Aorta (tissue), 5 donors: Measurements from ENCODE around the gene N4BP2L2. TPM values are rescaled to one million over a fixed set of nuclear protein-coding genes. Genes with fewer than 3 reads are reported as not detected.

Experiments used
- ATAC-seq: fragments of 200-7000 bp; cut with Tn5 transposase; one replicate; pipeline ENCODE4 v1.9.1; 2022; ENCODE audit warnings: moderate library complexity; ENCODE audit not compliant: low FRiP score
- DNase-seq, 2 donors: peaks; one replicate each; pipeline ENCODE4 v3.0.0-alpha.2; 2020
- H3K27ac ChIP-seq, 2 donors: one replicate each; pipeline ENCODE4 v1.5.1; 2013; ENCODE audit warnings: low read length in 2 of 2, mild to moderate bottlenecking in 2 of 2, moderate library complexity in 2 of 2, control low read depth in 1 of 2, inconsistent platforms in 1 of 2, low read depth in 1 of 2
- H3K27me3 ChIP-seq, 2 donors: one replicate each; pipeline ENCODE4 v1.6.1; 2013; ENCODE audit warnings: control low read depth in 1 of 2, low read length in 1 of 2, mild to moderate bottlenecking in 1 of 2, moderate library complexity in 1 of 2; ENCODE audit not compliant: insufficient read depth in 2 of 2, control insufficient read depth in 1 of 2
- H3K36me3 ChIP-seq, 2 donors: one replicate each; pipeline ENCODE4 v1.6.1; 2013; ENCODE audit warnings: control low read depth in 1 of 2, low read length in 1 of 2, mild to moderate bottlenecking in 1 of 2; ENCODE audit not compliant: insufficient read depth in 2 of 2, control insufficient read depth in 1 of 2
- H3K4me1 ChIP-seq, 2 donors: one replicate each; pipeline ENCODE4 v1.6.1; 2013; ENCODE audit warnings: low read length in 2 of 2, control low read depth in 1 of 2, mild to moderate bottlenecking in 1 of 2, moderate library complexity in 1 of 2; ENCODE audit not compliant: insufficient read depth in 2 of 2, control insufficient read depth in 1 of 2
- H3K4me3 ChIP-seq, 2 donors: one replicate each; pipeline ENCODE4 v1.5.1; 2013; ENCODE audit warnings: low read length in 2 of 2, control low read depth in 1 of 2, mild to moderate bottlenecking in 1 of 2
- H3K9me3 ChIP-seq: one replicate; pipeline ENCODE4 v1.6.1; 2013; ENCODE audit warnings: mild to moderate bottlenecking, low read length; ENCODE audit not compliant: control insufficient read depth
- WGBS, 2 donors: extraction: QIAGEN DNeasy Blood & Tissue Kit; methylation state at CpG; one replicate each; pipeline ENCODE4 v1.1.7; 2013; 5-methylcytosine and 5-hydroxymethylcytosine counted together
- intact Hi-C, 2 donors: fragments of 100-400 bp; cut with DNase I; formaldehyde crosslinking; loops; one replicate each; pipeline versions ENCODE4 v1.14.2 to v1.15.0; 2022
- polyA plus RNA-seq, 2 donors: library from polyadenylated mRNA; stranded (reverse); fragments of 200-250 nt; gene quantifications; one replicate each; pipeline ENCODE4 v1.2.3, GENCODE V29; 2013
- total RNA-seq, 2 donors: library from RNA; stranded (reverse); fragmentation: NEBNext Ultra II Directional; extraction: Animal tissue kit (Norgen Biotek cat#: 25700); gene quantifications; one replicate each; pipeline ENCODE4 v1.2.1, GENCODE V29; 2021
- donor health status: healthy with polysubstance abuse.
- donor health status: Bipolar disorder and iron deficiency.
- donor health status: DM: no; HTN: no; CAD: no.
- donor health status: DM: no; HTN: no; CAD: no.
- donor health status: DM: yes; HTN: yes; CAD: no.

The N4BP2L2 gene
- total and polyA plus RNA-seq, 4 donors = 45.5 to 239 (median 153) TPM

GRCh38 chr13:32515246-32515645, 23.3 kb downstream of the N4BP2L2 start:
- Histone ChIP-seq H3K27ac (no peak overlapping the region), H3K36me3 (no peaks in the 10 kb centered on the region), H3K4me1 (no peaks in the 10 kb centered on the region), H3K27me3 (no peaks in the 10 kb centered on the region), H3K4me3 (no peak overlapping the region), H3K9me3 (no peaks in the 10 kb centered on the region)
- 84 to 85% methylated on average over 3 of the region's 3 CpGs for WGBS, 2 donors
- intact Hi-C loops = no loop called here
- DNase-seq (no peak), ATAC-seq (no peak)

- ATAC-seq = no peak
- H3K4me1 ChIP-seq = no peaks in the 10 kb centered on the region
- 90 to 92% methylated on average over 4 of the region's 4 CpGs for WGBS, 2 donors
- no peaks in the 10 kb centered on the region for H3K9me3 ChIP-seq
- H3K36me3 ChIP-seq = no peaks in the 10 kb centered on the region
- no peak for DNase-seq
- H3K27me3 ChIP-seq = no peaks in the 10 kb centered on the region
- H3K27ac ChIP-seq = no peak overlapping the region
- no peak overlapping the region for H3K4me3 ChIP-seq
- intact Hi-C loops = no loop called here
These were observed 27.1 kb downstream of the N4BP2L2 start for GRCh38 chr13:32511482-32511881.

- WGBS, 2 donors = 81 to 83% methylated on average over 2 of the region's 2 CpGs
- Histone ChIP-seq H3K4me1 (no peaks in the 10 kb centered on the region), H3K9me3 (no peaks in the 10 kb centered on the region), H3K27me3 (no peaks in the 10 kb centered on the region), H3K36me3 (no peaks in the 10 kb centered on the region), H3K27ac (no peak overlapping the region), H3K4me3 (no peak overlapping the region)
- DNase-seq (no peak), ATAC-seq (no peak)
- intact Hi-C loops = no loop called here
These were observed 33.7 kb downstream of the N4BP2L2 start for GRCh38 chr13:32504876-32505275.

- Histone ChIP-seq H3K27ac (no peak overlapping the region), H3K9me3 (no peaks in the 10 kb centered on the region), H3K4me3 (no peak overlapping the region), H3K36me3 (no peaks in the 10 kb centered on the region), H3K4me1 (no peaks in the 10 kb centered on the region), H3K27me3 (no peaks in the 10 kb centered on the region)
- ATAC-seq (no peak), DNase-seq (no peak)
- WGBS, 2 donors = 48 to 64% methylated on average over 1 of the region's 1 CpG
- intact Hi-C loops = no loop called here
These were observed 34.3 kb downstream of the N4BP2L2 start for GRCh38 chr13:32504263-32504662.

GRCh38 chr13:32503727-32504126, 34.9 kb downstream of the N4BP2L2 start:
- no peak for ATAC-seq
- WGBS, 2 donors = 95% methylated on average over 5 of the region's 5 CpGs
- Histone ChIP-seq H3K27me3 (no peaks in the 10 kb centered on the region), H3K4me3 (no peak overlapping the region), H3K27ac (no peak overlapping the region), H3K9me3 (no peaks in the 10 kb centered on the region), H3K36me3 (no peaks in the 10 kb centered on the region), H3K4me1 (no peaks in the 10 kb centered on the region)
- no peak for DNase-seq
- intact Hi-C loops = no loop called here

- DNase-seq (no peak), ATAC-seq (no peak)
- Histone ChIP-seq H3K36me3 (no peaks in the 10 kb centered on the region), H3K4me1 (peaks cover 0 to 5% of the 10 kb centered on the region in 2 donors), H3K27ac (no peak overlapping the region), H3K9me3 (no peaks in the 10 kb centered on the region), H3K27me3 (no peaks in the 10 kb centered on the region), H3K4me3 (no peak overlapping the region)
- intact Hi-C loops = no loop called here
- 91 to 92% methylated on average over 6 of the region's 6 CpGs for WGBS, 2 donors
These were observed 37.5 kb downstream of the N4BP2L2 start for GRCh38 chr13:32501064-32501463.

GRCh38 chr13:32499538-32500210, 38.9 kb downstream of the N4BP2L2 start:
- H3K9me3 ChIP-seq = no peaks in the 10 kb centered on the region
- DNase-seq (no peak), ATAC-seq (no peak)
- 96 to 98% methylated on average over 2 of the region's 2 CpGs for WGBS, 2 donors
- no peaks in the 10 kb centered on the region for H3K36me3 ChIP-seq
- no peak overlapping the region for H3K4me3 ChIP-seq
- no peak overlapping the region for H3K27ac ChIP-seq
- no peaks in the 10 kb centered on the region for H3K27me3 ChIP-seq
- peaks cover 0 to 5% of the 10 kb centered on the region in 2 donors for H3K4me1 ChIP-seq
- intact Hi-C loops = no loop called here

GRCh38 chr13:32497589-32497988, 41.0 kb downstream of the N4BP2L2 start:
- H3K9me3 ChIP-seq = no peaks in the 10 kb centered on the region
- 62 to 65% methylated on average over 1 of the region's 1 CpG for WGBS, 2 donors
- no peak overlapping the region for H3K4me3 ChIP-seq
- intact Hi-C loops = no loop called here
- no peak overlapping the region for H3K27ac ChIP-seq
- peak; percentile 36 for ATAC-seq
- no peaks in the 10 kb centered on the region for H3K36me3 ChIP-seq
- no peaks in the 10 kb centered on the region for H3K27me3 ChIP-seq
- DNase-seq = no peak
- H3K4me1 ChIP-seq = peaks cover 0 to 5% of the 10 kb centered on the region in 2 donors

- ATAC-seq = no peak
- Histone ChIP-seq H3K9me3 (no peaks in the 10 kb centered on the region), H3K4me3 (no peak overlapping the region), H3K4me1 (peaks cover 0 to 5% of the 10 kb centered on the region in 2 donors), H3K36me3 (no peaks in the 10 kb centered on the region), H3K27me3 (no peaks in the 10 kb centered on the region), H3K27ac (no peak overlapping the region)
- intact Hi-C loops = no loop called here
- 2 to 9% methylated on average over 1 of the region's 1 CpG for WGBS, 2 donors
- no peak for DNase-seq
These were observed 41.9 kb downstream of the N4BP2L2 start for GRCh38 chr13:32496599-32497160.
